DND-41 (cell line): ENCODE data around the gene TMEM131L.

Experiments used
- EZH2 ChIP-seq: IDR thresholded peaks from 3 replicates; pipeline ENCODE4 v1.6.1; 2012; ENCODE audit warnings: borderline replicate concordance, low read depth, mild to moderate bottlenecking, moderate library complexity, low read length, inconsistent platforms; ENCODE audit not compliant: severe bottlenecking
- TF ChIP-seq, protein P1 (sequence below): IDR thresholded peaks from 2 replicates; pipeline ENCODE4 v1.5.1; 2012; ENCODE audit warnings: borderline replicate concordance, low read length, moderate library complexity, mild to moderate bottlenecking; ENCODE audit not compliant: poor library complexity, severe bottlenecking; ENCODE audit errors: extremely low read depth

DNA sequence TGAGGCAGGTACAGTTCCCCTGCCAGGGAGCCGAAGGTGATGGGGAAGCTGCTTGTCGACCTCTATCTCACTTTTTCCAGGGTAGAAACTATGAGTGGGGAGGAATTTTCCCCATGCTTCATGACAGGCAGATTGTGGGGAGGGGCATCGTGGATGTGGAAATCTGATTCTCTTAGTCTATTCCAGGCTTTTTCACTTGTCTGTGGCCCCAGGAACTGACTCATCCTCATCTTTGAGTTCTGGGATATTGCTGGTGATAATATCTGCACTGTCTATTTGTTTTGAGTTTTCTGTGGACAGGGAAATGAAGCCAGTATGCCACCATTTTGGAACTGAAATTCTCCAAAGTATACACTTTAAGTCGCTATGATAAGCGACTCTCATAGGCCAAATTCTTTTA is 210.3 kb downstream of the TMEM131L start:
- TF ChIP-seq, protein P1, sequence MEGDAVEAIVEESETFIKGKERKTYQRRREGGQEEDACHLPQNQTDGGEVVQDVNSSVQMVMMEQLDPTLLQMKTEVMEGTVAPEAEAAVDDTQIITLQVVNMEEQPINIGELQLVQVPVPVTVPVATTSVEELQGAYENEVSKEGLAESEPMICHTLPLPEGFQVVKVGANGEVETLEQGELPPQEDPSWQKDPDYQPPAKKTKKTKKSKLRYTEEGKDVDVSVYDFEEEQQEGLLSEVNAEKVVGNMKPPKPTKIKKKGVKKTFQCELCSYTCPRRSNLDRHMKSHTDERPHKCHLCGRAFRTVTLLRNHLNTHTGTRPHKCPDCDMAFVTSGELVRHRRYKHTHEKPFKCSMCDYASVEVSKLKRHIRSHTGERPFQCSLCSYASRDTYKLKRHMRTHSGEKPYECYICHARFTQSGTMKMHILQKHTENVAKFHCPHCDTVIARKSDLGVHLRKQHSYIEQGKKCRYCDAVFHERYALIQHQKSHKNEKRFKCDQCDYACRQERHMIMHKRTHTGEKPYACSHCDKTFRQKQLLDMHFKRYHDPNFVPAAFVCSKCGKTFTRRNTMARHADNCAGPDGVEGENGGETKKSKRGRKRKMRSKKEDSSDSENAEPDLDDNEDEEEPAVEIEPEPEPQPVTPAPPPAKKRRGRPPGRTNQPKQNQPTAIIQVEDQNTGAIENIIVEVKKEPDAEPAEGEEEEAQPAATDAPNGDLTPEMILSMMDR = no peak
- no peak for TF ChIP-seq EZH2
